ENCODE results near the gene ESRRA. TPM values are rescaled to one million over a fixed set of nuclear protein-coding genes. Genes with fewer than 3 reads are reported as not detected.

The ESRRA gene
- total and polyA plus RNA-seq, 2 of the 4 experiments (the other 2 are of a cell fraction), result 10.2 to 15.0 TPM

GRCh38 chr11:64305691-64306562, 603 bp downstream of the ESRRA start:
- H3K4me2 ChIP-seq (ENCODE audit: low read depth, low read length), result peak overlapping the region; percentile 90
- peak overlapping the region; percentile 83 for H2AK9ac ChIP-seq (replicated peaks; ENCODE audit: low read depth, low read length, poor library complexity)
- no peak overlapping the region for H2BK15ac ChIP-seq (ENCODE audit: low read depth, low read length)
- dilution Hi-C loops (cut with HindIII; ENCODE audit: low sequenced_read_pairs, unreplicated experiment), result no loop called here
- no peaks in the 10 kb centered on the region for H3K9me3 ChIP-seq (ENCODE audit: control insufficient read depth, insufficient read depth, low read length)
- H2BK120ac ChIP-seq (ENCODE audit: low read depth, low read length), result peak overlapping the region; percentile 17; the same call in 1 of the 2 replicates
- WGBS, 2 experiments (ENCODE audit: extremely low coverage in 2 of 2, insufficient read length in 1 of 2), result 3% methylated on average over 37 of the region's 71 CpGs; no CpG with 5 or more reads in 1 of the 2 experiments
- H4K20me1 ChIP-seq (ENCODE audit: insufficient read depth, low read length), result peaks cover 7% of the 10 kb centered on the region
- ATAC-seq (ENCODE audit: low read depth) (peak; percentile 28), DNase-seq (peak; percentile 27)
- ChIA-PET CTCF (interaction anchor here (0.6 to 1.7 kb wide), 3 partner anchors 16 to 101 kb away, joined by 3 to 4 read pairs (median 4); partner anchors contain the start of gene BAD), POLR2A (ENCODE audit: unreplicated experiment) (interaction anchor here (1.6 kb wide), 1 partner anchor 12 kb away, joined by 4 read pairs; the partner anchor contains the start of genes PRDX5 and TRMT112)
- H3K4ac ChIP-seq (ENCODE audit: low read depth, low read length), result peak overlapping the region; percentile 54
- intact Hi-C loops (cut with micrococcal nuclease), result loop anchor here (1.0 to 10.0 kb wide), 3 partner anchors 36 to 301 kb away; no protein-coding TSS in a partner anchor
- H3K27ac ChIP-seq (ENCODE audit: insufficient read depth, low read length), result peak overlapping the region; percentile 86
- H3K4me3 ChIP-seq (ENCODE audit: insufficient read depth, low read depth, low read length), result peak overlapping the region; percentile 58
- peak overlapping the region; percentile 88 for H3K14ac ChIP-seq (replicated peaks; ENCODE audit: low read depth, low read length)
- peak overlapping the region; percentile 15 to 47; a peak in 3 of 4 replicates for H4K8ac ChIP-seq (ENCODE audit: low read depth in 2 of 2, low read length in 2 of 2)
- H3K18ac ChIP-seq (ENCODE audit: low read depth, low read length), result no peak overlapping the region
- H3K79me1 ChIP-seq (ENCODE audit: low read depth in 1 of 2, low read length in 2 of 2), result peaks cover 16 to 26% of the 10 kb centered on the region in 2 experiments
- no peak overlapping the region for H2BK20ac ChIP-seq (ENCODE audit: low read depth, low read length)
- BruUV-seq (replicated peaks), result no TSS peak
- H3K27me3 ChIP-seq (ENCODE audit: control insufficient read depth, insufficient read depth, low read length), result no peaks in the 10 kb centered on the region
- peak overlapping the region; percentile 66 for H2BK5ac ChIP-seq (ENCODE audit: low read depth, low read length, poor library complexity, severe bottlenecking)
- no peaks in the 10 kb centered on the region for H3K9me1 ChIP-seq (ENCODE audit: insufficient read depth, low read length)
- no peaks in the 10 kb centered on the region for H3K36me3 ChIP-seq (ENCODE audit: control insufficient read depth, insufficient read depth, low read length)
- peak overlapping the region; percentile 80 for H3K9ac ChIP-seq (ENCODE audit: low read depth, low read length)
- H4K5ac ChIP-seq (ENCODE audit: low read depth, low read length), result peak overlapping the region; percentile 1; the same call in 1 of the 2 replicates
- H2AFZ ChIP-seq (replicated peaks; ENCODE audit: low read length, poor library complexity), result peak overlapping the region; percentile 89
- peak overlapping the region; percentile 83 for H2AK5ac ChIP-seq (ENCODE audit: low read depth, low read length)
- H3K56ac ChIP-seq (ENCODE audit: extremely low read depth, insufficient read depth, low read length), result peak overlapping the region; percentile 25
- in situ Hi-C loops (cut with MboI; ENCODE audit: low sequenced_read_pairs), result no loop called here
- peak overlapping the region; percentile 80 for H3K23ac ChIP-seq (ENCODE audit: low read depth, low read length)
- peak overlapping the region; percentile 53; the same call in 1 of the 2 replicates for H4K91ac ChIP-seq (ENCODE audit: insufficient read depth, low read depth, low read length)
- peaks cover 9% of the 10 kb centered on the region; the same call in 1 of the 2 replicates for H3K4me1 ChIP-seq (ENCODE audit: control insufficient read depth, insufficient read depth, low read length)
- TF ChIP-seq BHLHE40 (IDR thresholded peaks at IDR 0.05; ENCODE audit: low read depth, low read length) (no peak), MAZ (IDR thresholded peaks at IDR 0.05; ENCODE audit: borderline replicate concordance, low read depth, low read length) (no peak), CHD1 (IDR thresholded peaks at IDR 0.05; ENCODE audit: low read depth, low read length) (no peak), RAD21 (IDR thresholded peaks at IDR 0.05; ENCODE audit: low read length) (no peak; the same call in 1 of the 2 replicates), FOS (IDR thresholded peaks at IDR 0.05; ENCODE audit: low read depth, low read length) (no peak), MXI1 (IDR thresholded peaks at IDR 0.05; ENCODE audit: borderline replicate concordance, low read depth, low read length) (no peak), MAFK (IDR thresholded peaks at IDR 0.05; ENCODE audit: low read depth, low read length) (no peak), POLR2A (IDR thresholded peaks at IDR 0.05; ENCODE audit: low read depth, low read length) (no peak), ELK1 (IDR thresholded peaks at IDR 0.05; ENCODE audit: borderline replicate concordance, low read depth, low read length) (no peak), SMC3 (IDR thresholded peaks at IDR 0.05; ENCODE audit: low read depth, low read length) (peak; percentile 12; the same call in 1 of the 2 replicates)
- TF ChIP-seq, protein P1, sequence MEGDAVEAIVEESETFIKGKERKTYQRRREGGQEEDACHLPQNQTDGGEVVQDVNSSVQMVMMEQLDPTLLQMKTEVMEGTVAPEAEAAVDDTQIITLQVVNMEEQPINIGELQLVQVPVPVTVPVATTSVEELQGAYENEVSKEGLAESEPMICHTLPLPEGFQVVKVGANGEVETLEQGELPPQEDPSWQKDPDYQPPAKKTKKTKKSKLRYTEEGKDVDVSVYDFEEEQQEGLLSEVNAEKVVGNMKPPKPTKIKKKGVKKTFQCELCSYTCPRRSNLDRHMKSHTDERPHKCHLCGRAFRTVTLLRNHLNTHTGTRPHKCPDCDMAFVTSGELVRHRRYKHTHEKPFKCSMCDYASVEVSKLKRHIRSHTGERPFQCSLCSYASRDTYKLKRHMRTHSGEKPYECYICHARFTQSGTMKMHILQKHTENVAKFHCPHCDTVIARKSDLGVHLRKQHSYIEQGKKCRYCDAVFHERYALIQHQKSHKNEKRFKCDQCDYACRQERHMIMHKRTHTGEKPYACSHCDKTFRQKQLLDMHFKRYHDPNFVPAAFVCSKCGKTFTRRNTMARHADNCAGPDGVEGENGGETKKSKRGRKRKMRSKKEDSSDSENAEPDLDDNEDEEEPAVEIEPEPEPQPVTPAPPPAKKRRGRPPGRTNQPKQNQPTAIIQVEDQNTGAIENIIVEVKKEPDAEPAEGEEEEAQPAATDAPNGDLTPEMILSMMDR (conservative IDR thresholded peaks at IDR 0.05; ENCODE audit: low read depth, low read length), result peak; percentile 37; the same call in 1 of the 2 replicates
- TF ChIP-seq, protein P2, sequence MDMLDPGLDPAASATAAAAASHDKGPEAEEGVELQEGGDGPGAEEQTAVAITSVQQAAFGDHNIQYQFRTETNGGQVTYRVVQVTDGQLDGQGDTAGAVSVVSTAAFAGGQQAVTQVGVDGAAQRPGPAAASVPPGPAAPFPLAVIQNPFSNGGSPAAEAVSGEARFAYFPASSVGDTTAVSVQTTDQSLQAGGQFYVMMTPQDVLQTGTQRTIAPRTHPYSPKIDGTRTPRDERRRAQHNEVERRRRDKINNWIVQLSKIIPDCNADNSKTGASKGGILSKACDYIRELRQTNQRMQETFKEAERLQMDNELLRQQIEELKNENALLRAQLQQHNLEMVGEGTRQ (IDR thresholded peaks at IDR 0.05; ENCODE audit: low read depth, low read length), result no peak

All from IMR-90 (cell line).